Muscle layer of colon (tissue), 2 donors: ENCODE results near the gene RAB7A.
A peak's percentile ranks its signal among the peaks of the same experiment; 100 is the strongest.

Experiments used
- H3K27ac ChIP-seq: one replicate; pipeline ENCODE4 v1.7.0; 2013; ENCODE audit warnings: low read depth, mild to moderate bottlenecking, low read length, moderate library complexity
- H3K27me3 ChIP-seq, 2 donors: one replicate each; pipeline ENCODE4 v1.7.0; 2013; ENCODE audit warnings: low read length in 2 of 2, mild to moderate bottlenecking in 2 of 2; ENCODE audit not compliant: insufficient read depth in 2 of 2, control insufficient read depth in 1 of 2
- H3K36me3 ChIP-seq: one replicate; pipeline ENCODE4 v1.7.0; 2013; ENCODE audit warnings: mild to moderate bottlenecking, low read length; ENCODE audit not compliant: insufficient read depth
- H3K4me1 ChIP-seq: one replicate; pipeline ENCODE4 v1.7.0; 2013; ENCODE audit warnings: mild to moderate bottlenecking, low read length; ENCODE audit not compliant: insufficient read depth
- H3K4me3 ChIP-seq, 2 donors: one replicate each; pipeline ENCODE4 v1.7.0; 2013; ENCODE audit warnings: low read length in 2 of 2, low read depth in 1 of 2, mild to moderate bottlenecking in 1 of 2, moderate library complexity in 1 of 2
- H3K9ac ChIP-seq: one replicate; pipeline ENCODE4 v1.7.0; 2013; ENCODE audit warnings: low read length
- H3K9me3 ChIP-seq: one replicate; pipeline ENCODE4 v1.7.0; 2013; ENCODE audit warnings: mild to moderate bottlenecking, low read length
- donor health status: abdominal sarcoma.
- donor health status: Adenocarcinoma of cecum.

Gene RAB7A

DNA sequence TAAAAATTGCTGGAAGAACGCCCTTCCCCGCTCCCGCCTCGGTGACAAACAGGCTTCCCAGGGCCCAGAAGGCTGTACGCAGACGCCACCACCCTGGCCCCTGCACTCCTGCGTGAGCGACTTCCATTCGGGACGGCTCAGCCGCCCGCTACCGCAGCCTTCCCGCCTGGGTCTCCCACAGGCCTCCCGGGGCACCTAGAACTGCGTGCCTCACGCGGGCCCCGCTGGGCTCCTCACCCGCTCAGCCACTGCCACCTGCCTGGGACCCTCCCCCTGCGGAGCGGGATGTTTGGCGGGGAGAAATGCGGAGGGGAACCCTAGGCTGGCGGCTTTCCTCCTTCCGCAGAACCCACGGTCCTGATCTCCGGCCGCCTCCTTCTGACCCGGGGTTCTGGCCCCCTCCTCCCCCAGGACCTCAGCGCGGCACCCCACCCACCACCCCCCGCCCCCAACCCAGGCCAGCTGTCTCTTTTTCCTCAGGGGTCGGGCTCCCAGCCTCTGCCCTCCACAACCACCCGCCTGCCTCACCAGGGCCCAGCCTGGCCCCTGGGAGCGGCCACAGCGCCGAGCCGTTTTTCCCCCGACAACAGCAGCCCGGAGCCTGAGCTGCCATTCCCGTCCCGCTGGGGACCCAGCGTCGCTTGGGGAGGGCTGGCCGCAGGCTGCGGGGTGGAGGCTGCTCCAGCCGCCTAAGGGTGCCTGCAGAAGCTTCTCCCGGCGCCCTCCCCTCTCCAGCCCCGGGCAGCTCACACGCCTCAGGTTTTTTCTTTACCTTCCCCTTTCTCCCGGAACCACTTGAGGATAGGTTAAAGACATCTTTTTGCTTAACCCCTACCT lies 27.6 kb upstream of the RAB7A start:
- Histone ChIP-seq H3K9me3 (no peaks in the 10 kb centered on the region), H3K27me3 (no peaks in the 10 kb centered on the region), H3K36me3 (no peaks in the 10 kb centered on the region), H3K4me3 (peak overlapping the region; percentile 61 to 83), H3K27ac (peak overlapping the region; percentile 85), H3K4me1 (no peaks in the 10 kb centered on the region), H3K9ac (no peak overlapping the region)

DNA sequence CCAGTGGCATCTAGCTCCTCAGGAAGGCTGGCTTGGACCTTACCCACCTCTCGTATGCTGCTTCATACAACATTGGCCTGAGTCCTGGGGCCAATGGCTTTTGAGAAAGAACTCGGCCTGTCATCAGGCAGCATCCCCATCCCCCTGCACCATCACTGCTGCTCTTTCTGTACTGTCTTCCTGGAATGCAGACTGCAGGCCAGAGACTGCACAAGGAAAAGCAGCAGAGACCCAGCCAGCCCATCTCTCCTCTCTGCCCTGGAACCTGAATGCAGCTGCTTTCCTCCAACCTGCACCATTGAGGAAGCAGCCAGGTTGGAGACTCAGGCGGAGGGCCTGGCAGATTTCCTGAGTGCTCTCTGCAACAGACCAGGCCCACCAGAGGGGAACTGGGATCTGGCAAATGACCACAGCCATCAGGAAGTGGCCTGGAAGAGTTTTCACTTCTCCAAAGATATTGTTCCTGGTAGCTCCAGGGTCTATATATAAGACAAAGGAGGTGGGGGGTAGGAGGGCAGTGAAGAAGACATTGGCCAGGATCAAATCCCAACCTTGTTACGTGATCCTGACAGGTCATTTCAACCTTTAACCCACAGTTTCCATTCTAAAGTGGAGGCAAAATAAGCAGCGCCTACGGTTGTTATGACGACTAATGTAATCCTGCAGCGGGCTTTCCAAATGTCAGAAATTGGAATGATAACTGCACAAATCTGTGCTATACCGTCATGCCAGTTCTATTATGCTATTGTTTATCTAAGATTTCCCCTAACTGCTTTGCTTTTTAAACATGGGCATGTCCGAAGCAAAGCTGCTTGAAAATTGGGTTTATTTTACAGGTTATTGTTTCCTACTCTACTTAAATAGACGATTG lies 24.4 kb upstream of the RAB7A start:
- no peak overlapping the region for H3K9ac ChIP-seq

DNA sequence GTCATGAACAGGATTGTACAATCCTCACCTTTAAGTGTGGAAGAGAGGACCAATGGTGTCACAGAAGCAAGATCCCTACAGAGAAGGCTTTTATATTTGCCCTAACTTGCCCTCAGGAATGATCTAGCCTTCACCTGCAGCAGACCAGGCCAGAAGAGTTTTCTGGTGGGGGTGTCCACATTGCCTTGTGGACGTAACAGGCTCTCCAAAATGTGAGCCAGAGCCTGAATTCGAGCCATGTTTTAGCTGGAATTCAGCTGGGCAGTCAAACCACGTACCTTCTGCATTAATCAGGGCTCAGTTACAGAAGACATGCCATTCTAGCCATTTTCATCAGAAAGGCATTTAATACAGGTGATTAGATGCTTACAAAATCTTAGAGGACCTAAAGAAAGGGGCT lies 23.6 kb upstream of the RAB7A start:
- H3K9ac ChIP-seq = no peak overlapping the region
- no peaks in the 10 kb centered on the region for H3K27me3 ChIP-seq
- H3K27ac ChIP-seq = no peak overlapping the region
- no peaks in the 10 kb centered on the region for H3K36me3 ChIP-seq
- H3K4me1 ChIP-seq = no peaks in the 10 kb centered on the region
- H3K4me3 ChIP-seq = no peak overlapping the region
- H3K9me3 ChIP-seq = no peaks in the 10 kb centered on the region

More for the DNA sequence above, 24.4 kb upstream of the RAB7A start:
- no peak overlapping the region for H3K4me3 ChIP-seq
- H3K36me3 ChIP-seq = no peaks in the 10 kb centered on the region
- no peaks in the 10 kb centered on the region for H3K4me1 ChIP-seq
- no peak overlapping the region for H3K27ac ChIP-seq
- H3K27me3 ChIP-seq = no peaks in the 10 kb centered on the region
- no peaks in the 10 kb centered on the region for H3K9me3 ChIP-seq

DNA sequence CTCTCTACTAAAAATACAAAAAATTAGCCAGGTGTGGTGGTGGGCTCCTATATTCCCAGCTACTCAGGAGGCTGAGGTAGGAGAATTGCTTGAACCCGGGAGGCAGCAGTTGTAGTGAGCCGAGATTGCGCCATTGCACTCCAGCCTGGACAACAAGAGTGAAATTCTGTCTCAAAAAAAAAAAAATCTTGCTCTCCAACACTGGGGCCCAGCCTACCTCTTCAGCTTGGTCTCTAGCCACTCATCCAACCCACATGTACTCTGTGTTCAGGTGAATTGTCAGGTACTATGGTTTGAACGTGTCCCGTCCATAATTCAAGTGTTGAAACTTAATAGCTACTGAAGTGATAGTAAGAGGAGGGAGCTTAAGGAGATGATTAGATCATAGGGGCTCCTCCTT lies 22.4 kb upstream of the RAB7A start:
- no peak overlapping the region for H3K27ac ChIP-seq
- H3K9ac ChIP-seq = no peak overlapping the region
- no peaks in the 10 kb centered on the region for H3K4me1 ChIP-seq
- no peaks in the 10 kb centered on the region for H3K27me3 ChIP-seq
- no peaks in the 10 kb centered on the region for H3K9me3 ChIP-seq
- no peak overlapping the region for H3K4me3 ChIP-seq
- H3K36me3 ChIP-seq = no peaks in the 10 kb centered on the region

DNA sequence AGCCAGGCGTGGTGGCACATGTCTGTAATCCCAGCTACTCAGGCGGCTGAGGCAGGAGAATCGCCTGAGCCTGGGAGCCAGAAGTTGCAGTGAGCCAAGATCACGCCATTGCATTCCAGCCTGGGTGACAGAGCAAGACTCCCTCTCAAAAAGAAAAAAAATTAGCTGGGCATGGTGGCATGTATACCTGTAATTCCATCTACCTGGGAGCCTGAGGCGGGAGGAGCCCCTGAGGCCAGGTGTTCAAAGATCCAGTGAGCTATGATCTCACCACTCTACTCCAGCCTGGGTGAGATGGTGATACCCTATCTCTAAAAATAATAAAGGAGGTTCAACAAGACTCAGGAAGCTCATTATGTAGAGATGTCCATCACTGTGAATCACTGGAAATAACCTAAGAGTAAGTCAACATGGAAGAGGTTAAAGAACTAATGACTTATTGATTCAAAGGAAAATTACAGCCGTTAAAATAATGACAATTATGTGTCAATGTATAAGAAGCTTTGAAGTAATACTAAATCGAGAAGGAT lies 19.8 kb upstream of the RAB7A start:
- no peaks in the 10 kb centered on the region for H3K9me3 ChIP-seq
- no peaks in the 10 kb centered on the region for H3K27me3 ChIP-seq
- no peaks in the 10 kb centered on the region for H3K4me1 ChIP-seq
- H3K36me3 ChIP-seq = no peaks in the 10 kb centered on the region
- H3K27ac ChIP-seq = no peak overlapping the region
- H3K4me3 ChIP-seq = no peak overlapping the region
- no peak overlapping the region for H3K9ac ChIP-seq

DNA sequence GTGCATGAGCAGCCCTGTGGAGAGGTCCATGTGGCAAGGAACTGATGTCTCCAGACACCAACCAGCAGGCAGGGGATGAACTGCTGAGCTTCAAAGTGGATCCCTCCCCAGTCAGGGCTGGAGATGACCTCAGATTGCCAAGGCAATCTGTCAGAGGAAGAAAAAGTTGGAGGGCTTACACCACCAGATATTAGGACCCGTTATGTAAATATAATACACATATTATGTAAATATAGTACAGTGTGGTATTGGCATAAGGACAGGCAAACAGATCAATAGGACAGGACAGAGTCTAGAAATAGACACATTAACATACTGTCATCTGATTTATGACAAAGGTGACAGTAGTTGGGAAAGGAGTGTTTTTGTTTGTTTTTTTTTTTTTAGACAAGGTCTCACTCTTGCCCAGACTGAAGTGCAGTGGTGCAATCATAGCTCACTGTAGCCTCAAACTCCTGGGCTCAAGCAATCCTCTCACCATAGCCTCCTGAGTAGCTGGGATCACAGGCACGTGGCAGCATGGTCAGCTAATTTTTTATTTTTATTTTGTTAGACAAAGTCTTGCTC lies 18.0 kb upstream of the RAB7A start:
- no peaks in the 10 kb centered on the region for H3K36me3 ChIP-seq
- H3K27ac ChIP-seq = no peak overlapping the region
- no peaks in the 10 kb centered on the region for H3K27me3 ChIP-seq
- H3K9me3 ChIP-seq = no peaks in the 10 kb centered on the region
- H3K4me3 ChIP-seq = no peak overlapping the region
- no peak overlapping the region for H3K9ac ChIP-seq
- no peaks in the 10 kb centered on the region for H3K4me1 ChIP-seq

DNA sequence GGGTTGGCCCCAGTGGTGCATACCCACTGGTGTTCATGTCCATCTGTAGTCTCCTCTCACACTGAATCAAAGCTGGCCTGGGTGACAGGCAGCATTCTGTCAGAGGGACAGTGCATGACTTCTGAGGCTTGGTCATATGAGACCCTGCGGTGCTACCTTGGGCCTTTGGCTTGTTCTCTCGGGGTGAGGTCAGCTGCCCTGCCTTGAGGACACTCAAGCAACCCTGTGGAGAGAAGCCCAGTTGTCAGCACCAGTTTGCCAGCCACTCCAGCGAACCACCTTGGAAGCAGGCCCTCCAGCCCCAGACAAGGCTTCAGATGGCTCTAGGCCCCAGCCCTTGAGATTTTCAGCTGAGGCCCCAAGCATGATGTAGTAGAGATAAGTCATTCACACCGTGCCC lies 16.9 kb upstream of the RAB7A start:
- Histone ChIP-seq H3K4me3 (no peak overlapping the region), H3K36me3 (no peaks in the 10 kb centered on the region), H3K27ac (no peak overlapping the region), H3K9me3 (no peaks in the 10 kb centered on the region), H3K9ac (no peak overlapping the region), H3K4me1 (no peaks in the 10 kb centered on the region), H3K27me3 (no peaks in the 10 kb centered on the region)

DNA sequence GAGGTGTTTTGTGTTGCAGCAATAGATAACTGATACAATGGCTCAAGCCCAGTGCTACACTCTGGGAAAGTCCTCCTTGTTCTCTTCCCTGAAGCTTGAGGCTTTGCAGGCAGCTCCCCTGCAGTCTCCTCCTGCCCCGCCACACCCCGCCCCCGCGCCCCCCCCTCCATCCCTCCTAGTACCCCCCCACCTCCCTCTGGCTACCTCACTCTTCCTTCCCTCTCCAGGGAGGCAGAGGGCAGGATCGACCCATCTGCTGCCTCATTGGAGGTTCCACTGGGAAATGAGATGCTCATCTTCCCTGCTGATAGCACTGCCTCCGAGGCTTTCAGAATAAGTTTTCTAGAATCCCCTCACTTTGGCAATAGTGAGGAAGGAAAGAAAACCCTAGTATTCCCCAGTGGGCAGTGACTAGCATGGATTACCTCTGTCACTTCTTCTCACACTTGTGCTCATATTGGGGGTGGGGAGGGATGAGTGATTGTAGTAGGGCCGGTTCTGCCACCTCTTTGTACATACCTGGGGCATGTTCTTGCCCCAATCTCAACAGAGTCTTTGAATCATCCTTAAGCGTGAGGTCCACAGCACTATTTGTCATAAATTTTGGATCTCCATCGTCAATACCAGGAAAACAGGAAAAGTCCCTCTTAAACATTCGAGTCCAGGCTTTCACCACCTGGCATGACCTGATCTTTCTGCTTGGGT lies 16.3 kb upstream of the RAB7A start:
- H3K36me3 ChIP-seq = no peaks in the 10 kb centered on the region
- H3K4me3 ChIP-seq = no peak overlapping the region
- no peaks in the 10 kb centered on the region for H3K9me3 ChIP-seq
- H3K27me3 ChIP-seq = no peaks in the 10 kb centered on the region
- H3K9ac ChIP-seq = no peak overlapping the region
- H3K4me1 ChIP-seq = no peaks in the 10 kb centered on the region
- H3K27ac ChIP-seq = no peak overlapping the region

DNA sequence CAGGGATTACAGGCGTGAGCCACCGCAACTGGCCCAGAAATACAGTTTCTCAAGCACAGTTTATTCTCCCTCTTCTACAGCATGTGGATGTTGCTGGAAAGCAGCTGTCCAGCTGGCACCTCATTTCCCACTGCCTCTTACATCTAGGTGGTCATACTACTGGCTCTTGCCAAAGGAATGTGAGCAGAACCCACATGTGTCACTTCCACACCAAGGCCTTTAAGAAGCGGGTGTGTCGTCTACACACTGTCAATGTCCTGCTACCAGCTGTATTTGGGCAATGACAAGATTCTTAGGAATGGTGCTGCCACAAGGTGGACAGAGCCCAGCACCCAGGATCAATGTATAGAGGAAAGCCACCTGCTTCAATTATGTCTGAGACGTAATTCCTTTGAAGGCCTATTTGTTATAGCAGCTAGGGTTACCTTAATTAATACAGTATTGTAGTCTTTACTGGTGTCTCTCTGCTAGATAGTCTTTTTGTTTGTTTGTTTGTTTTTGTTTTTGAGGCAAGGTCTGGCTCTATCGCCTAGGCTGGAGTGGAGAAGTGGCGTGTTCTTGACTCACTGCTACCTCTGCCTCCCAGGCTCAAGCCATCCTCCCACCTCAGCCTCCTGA lies 15.1 kb upstream of the RAB7A start:
- Histone ChIP-seq H3K27me3 (no peaks in the 10 kb centered on the region), H3K27ac (no peak overlapping the region), H3K9me3 (no peaks in the 10 kb centered on the region), H3K36me3 (no peaks in the 10 kb centered on the region), H3K4me1 (no peaks in the 10 kb centered on the region), H3K4me3 (no peak overlapping the region), H3K9ac (no peak overlapping the region)

DNA sequence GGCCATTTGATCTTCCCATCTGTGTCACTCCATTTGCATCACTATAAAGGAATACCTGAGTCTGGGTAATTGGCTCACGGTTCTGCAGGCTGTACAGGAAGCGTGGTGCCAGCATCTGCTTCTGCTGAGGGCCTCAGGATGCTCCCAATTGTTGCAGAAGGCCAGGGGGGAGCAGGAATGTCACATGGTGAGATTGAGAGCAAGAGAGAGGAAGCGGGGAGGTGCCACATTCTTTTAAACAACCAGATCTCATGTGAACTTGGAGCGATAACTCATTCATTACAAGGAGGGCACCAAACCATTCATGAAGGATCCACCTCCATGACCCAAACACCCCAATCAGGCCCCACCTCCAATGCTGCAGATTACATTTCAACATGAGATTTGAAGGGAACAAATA lies 13.1 kb upstream of the RAB7A start:
- Histone ChIP-seq H3K36me3 (no peaks in the 10 kb centered on the region), H3K27me3 (no peaks in the 10 kb centered on the region), H3K27ac (no peak overlapping the region), H3K9ac (no peak overlapping the region), H3K4me1 (no peaks in the 10 kb centered on the region), H3K4me3 (no peak overlapping the region), H3K9me3 (no peaks in the 10 kb centered on the region)
